ENCODE data around the gene HTT. TPM values are rescaled to one million over a fixed set of nuclear protein-coding genes. Genes with fewer than 3 reads are reported as not detected.

Gene HTT
- total and polyA plus RNA-seq, 10 donors, result 10.0 to 124 (median 84.4) TPM

GRCh38 chr4:3177905-3178304 is 103.4 kb downstream of the HTT start:
- intact Hi-C loops (cut with DNase I; ENCODE audit: low total_unique reads), result no loop called here
- DNase-seq, result no peak
- no peak for TF ChIP-seq POLR2AphosphoS5 (IDR thresholded peaks at IDR 0.05)
- TF ChIP-seq POLR2A (IDR thresholded peaks at IDR 0.05), result no peak
- no peak for TF ChIP-seq CTCF (IDR thresholded peaks at IDR 0.05 in 8 of 11, conservative IDR thresholded peaks at IDR 0.05 in 3 of 11)
- Histone ChIP-seq H3K4me1 (no peaks in the 10 kb centered on the region), H3K4me3 (no peak overlapping the region), H3K36me3 (peaks cover 8 to 100% (median 88%) of the 10 kb centered on the region in 6 donors), H3K27me3 (replicated peaks in 1 of 7) (no peaks in the 10 kb centered on the region), H3K27ac (no peak overlapping the region), H3K9me3 (no peaks in the 10 kb centered on the region)
- WGBS, 5 donors, result 93 to 99% (median 97%) methylated on average over 7 of the region's 7 CpGs

DNA sequence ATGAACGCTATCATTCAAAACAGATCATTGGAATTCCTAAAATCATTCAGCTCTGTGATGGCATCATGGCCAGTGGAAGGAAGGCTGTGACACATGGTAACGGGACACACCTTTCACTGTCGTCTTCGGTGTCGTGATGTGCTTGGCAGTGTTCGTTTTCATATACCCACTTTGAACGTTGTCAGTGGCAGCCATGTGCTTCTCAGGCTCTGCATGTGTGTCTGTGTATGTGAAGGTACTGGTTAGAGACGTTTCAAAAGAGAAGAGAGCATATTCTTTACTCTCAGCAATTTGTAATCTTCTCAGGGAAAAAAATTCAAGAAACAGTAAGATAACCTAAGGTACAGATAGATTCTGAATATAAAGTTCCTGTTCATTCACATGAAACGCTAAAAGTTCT is 103.9 kb downstream of the HTT start:
- 93 to 95% (median 94%) methylated on average over 9 of the region's 9 CpGs for WGBS, 5 donors
- H3K27ac ChIP-seq, result no peak overlapping the region
- no peak for DNase-seq
- peaks cover 4 to 100% (median 88%) of the 10 kb centered on the region in 6 donors for H3K36me3 ChIP-seq
- H3K27me3 ChIP-seq (replicated peaks in 1 of 7), result no peaks in the 10 kb centered on the region
- no peaks in the 10 kb centered on the region for H3K4me1 ChIP-seq
- TF ChIP-seq CTCF (IDR thresholded peaks at IDR 0.05 in 8 of 11, conservative IDR thresholded peaks at IDR 0.05 in 3 of 11), result no peak
- no peak for TF ChIP-seq POLR2A (IDR thresholded peaks at IDR 0.05)
- no peak for TF ChIP-seq POLR2AphosphoS5 (IDR thresholded peaks at IDR 0.05)
- no peaks in the 10 kb centered on the region for H3K9me3 ChIP-seq
- intact Hi-C loops (cut with DNase I; ENCODE audit: low total_unique reads), result no loop called here
- no peak overlapping the region for H3K4me3 ChIP-seq

GRCh38 chr4:3179126-3179706 is 104.7 kb downstream of the HTT start:
- Histone ChIP-seq H3K27ac (no peak overlapping the region), H3K4me1 (no peaks in the 10 kb centered on the region), H3K9me3 (no peaks in the 10 kb centered on the region), H3K36me3 (peaks cover 3 to 100% (median 86%) of the 10 kb centered on the region in 6 donors), H3K4me3 (no peak overlapping the region), H3K27me3 (replicated peaks in 1 of 7) (no peaks in the 10 kb centered on the region)
- intact Hi-C loops (cut with DNase I; ENCODE audit: low total_unique reads), result no loop called here
- TF ChIP-seq CTCF (IDR thresholded peaks at IDR 0.05 in 8 of 11, conservative IDR thresholded peaks at IDR 0.05 in 3 of 11), result no peak
- no peak for TF ChIP-seq POLR2A (IDR thresholded peaks at IDR 0.05)
- TF ChIP-seq POLR2AphosphoS5 (IDR thresholded peaks at IDR 0.05), result no peak
- 81 to 92% (median 89%) methylated on average over 11 to 12 of the region's 12 CpGs for WGBS, 5 donors
- no peak for DNase-seq

- Histone ChIP-seq H3K9me3 (no peaks in the 10 kb centered on the region), H3K36me3 (peaks cover 0 to 100% (median 76%) of the 10 kb centered on the region in 6 donors), H3K27ac (no peak overlapping the region), H3K4me1 (no peaks in the 10 kb centered on the region), H3K27me3 (replicated peaks in 1 of 7) (no peaks in the 10 kb centered on the region), H3K4me3 (no peak overlapping the region)
- 82 to 94% (median 91%) methylated on average over 4 of the region's 4 CpGs for WGBS, 5 donors
- intact Hi-C loops (cut with DNase I; ENCODE audit: low total_unique reads), result no loop called here
- no peak for DNase-seq
- TF ChIP-seq POLR2AphosphoS5 (IDR thresholded peaks at IDR 0.05), result no peak
- no peak for TF ChIP-seq POLR2A (IDR thresholded peaks at IDR 0.05)
- TF ChIP-seq CTCF (IDR thresholded peaks at IDR 0.05 in 8 of 11, conservative IDR thresholded peaks at IDR 0.05 in 3 of 11), result no peak
Measured at GRCh38 chr4:3183008-3183407, 108.5 kb downstream of the HTT start.

Data from spleen (tissue), 11 donors.